ENCODE results near the gene MAP7D2. TPM values are rescaled to one million over a fixed set of nuclear protein-coding genes. Genes with fewer than 3 reads are reported as not detected.

The MAP7D2 gene
- total RNA-seq, 1 experiment from 2014 or later: 4.0 TPM

- BruUV-seq (replicated peaks): no TSS peak
- intact Hi-C loops (cut with micrococcal nuclease; ENCODE audit: unreplicated experiment): no loop called here
- H3K36me3 Mint-ChIP-seq (ENCODE audit: insufficient read depth, unreplicated experiment): no peaks in the 10 kb centered on the region
- no peak for TF ChIP-seq CTCF (IDR thresholded peaks at IDR 0.05; ENCODE audit: unreplicated experiment)
- DNase-seq: no peak
- CTCF ChIA-PET: interaction anchor here (0.7 kb wide), 1 partner anchor 12 kb away, joined by 3 read pairs; no protein-coding TSS in a partner anchor
- no peaks in the 10 kb centered on the region for H3K27me3 Mint-ChIP-seq (ENCODE audit: unreplicated experiment)
- H3K4me3 Mint-ChIP-seq (ENCODE audit: low read depth, unreplicated experiment): no peak overlapping the region
- H3K4me1 Mint-ChIP-seq (ENCODE audit: low read depth, unreplicated experiment): no peaks in the 10 kb centered on the region
- no peaks in the 10 kb centered on the region for H3K9me3 Mint-ChIP-seq (ENCODE audit: low read depth, unreplicated experiment)
- H3K27ac Mint-ChIP-seq (ENCODE audit: unreplicated experiment): no peak overlapping the region
Observed at GRCh38 chrX:20091499-20091898, 25.2 kb downstream of the MAP7D2 start.

- intact Hi-C loops (cut with micrococcal nuclease; ENCODE audit: unreplicated experiment): no loop called here
- no peak overlapping the region for H3K27ac Mint-ChIP-seq (ENCODE audit: unreplicated experiment)
- no peaks in the 10 kb centered on the region for H3K27me3 Mint-ChIP-seq (ENCODE audit: unreplicated experiment)
- no peaks in the 10 kb centered on the region for H3K9me3 Mint-ChIP-seq (ENCODE audit: low read depth, unreplicated experiment)
- CTCF ChIA-PET: no interaction called here
- no TSS peak for BruUV-seq (replicated peaks)
- DNase-seq: no peak
- no peak for TF ChIP-seq CTCF (IDR thresholded peaks at IDR 0.05; ENCODE audit: unreplicated experiment)
- H3K4me3 Mint-ChIP-seq (ENCODE audit: low read depth, unreplicated experiment): no peak overlapping the region
- H3K4me1 Mint-ChIP-seq (ENCODE audit: low read depth, unreplicated experiment): no peaks in the 10 kb centered on the region
- no peaks in the 10 kb centered on the region for H3K36me3 Mint-ChIP-seq (ENCODE audit: insufficient read depth, unreplicated experiment)
Observed at GRCh38 chrX:20089845-20090244, 26.9 kb downstream of the MAP7D2 start.

- BruUV-seq (replicated peaks): no TSS peak
- no peaks in the 10 kb centered on the region for H3K9me3 Mint-ChIP-seq (ENCODE audit: low read depth, unreplicated experiment)
- CTCF ChIA-PET: no interaction called here
Observed at GRCh38 chrX:20080277-20080676, 36.4 kb downstream of the MAP7D2 start.

GRCh38 chrX:20071511-20072079 is 45.1 kb downstream of the MAP7D2 start:
- Mint-ChIP-seq H3K4me3 (ENCODE audit: low read depth, unreplicated experiment) (no peak overlapping the region), H3K36me3 (ENCODE audit: insufficient read depth, unreplicated experiment) (peaks cover 4% of the 10 kb centered on the region), H3K9me3 (ENCODE audit: low read depth, unreplicated experiment) (no peaks in the 10 kb centered on the region), H3K27me3 (ENCODE audit: unreplicated experiment) (no peaks in the 10 kb centered on the region), H3K27ac (ENCODE audit: unreplicated experiment) (no peak overlapping the region), H3K4me1 (ENCODE audit: low read depth, unreplicated experiment) (peaks cover 29% of the 10 kb centered on the region)
- no peak for DNase-seq
- BruUV-seq (replicated peaks): no TSS peak
- TF ChIP-seq CTCF (IDR thresholded peaks at IDR 0.05; ENCODE audit: unreplicated experiment): no peak
- CTCF ChIA-PET: no interaction called here
- intact Hi-C loops (cut with micrococcal nuclease; ENCODE audit: unreplicated experiment): no loop called here

More at GRCh38 chrX:20080277-20080676, 36.4 kb downstream of the MAP7D2 start:
- Mint-ChIP-seq H3K36me3 (ENCODE audit: insufficient read depth, unreplicated experiment) (no peaks in the 10 kb centered on the region), H3K4me3 (ENCODE audit: low read depth, unreplicated experiment) (no peak overlapping the region), H3K27ac (ENCODE audit: unreplicated experiment) (no peak overlapping the region), H3K27me3 (ENCODE audit: unreplicated experiment) (no peaks in the 10 kb centered on the region), H3K4me1 (ENCODE audit: low read depth, unreplicated experiment) (no peaks in the 10 kb centered on the region)
- no peak for DNase-seq
- intact Hi-C loops (cut with micrococcal nuclease; ENCODE audit: unreplicated experiment): no loop called here
- no peak for TF ChIP-seq CTCF (IDR thresholded peaks at IDR 0.05; ENCODE audit: unreplicated experiment)

Data from Calu3 (cell line).